ENCODE results near the gene TYW5. TPM values are rescaled to one million over a fixed set of nuclear protein-coding genes. Genes with fewer than 3 reads are reported as not detected.

Gene TYW5
- total and polyA plus RNA-seq, 7 experiments from 2014 or later, result 2.7 to 13.3 (median 10.2) TPM

GRCh38 chr2:199950396-199950795, 4.9 kb downstream of the TYW5 start:
- Mint-ChIP-seq H3K4me1 (peaks cover 24 to 65% (median 58%) of the 10 kb centered on the region in 7 donors), H3K27ac (peak overlapping the region in 5 of 9 donors; percentile 11 to 71 (median 49))
- intact Hi-C loops (cut with micrococcal nuclease), result loop anchor here in 1 of 2 donors (10.0 kb wide), 1 partner anchor 914 kb away; the partner anchor contains the start of gene CLK1

GRCh38 chr2:199946836-199947235, 8.5 kb downstream of the TYW5 start:
- Histone ChIP-seq H3K4me1 (ENCODE audit: control insufficient read depth in 2 of 2, insufficient read depth in 2 of 2, low read length in 2 of 2) (no peaks in the 10 kb centered on the region), H3K4me3 (ENCODE audit: low read length) (no peak overlapping the region), H3K36me3 (ENCODE audit: control insufficient read depth in 2 of 3, insufficient read depth in 3 of 3, low read length in 3 of 3) (peaks cover 3 to 41% (median 11%) of the 10 kb centered on the region in 3 experiments), H3K27me3 (ENCODE audit: control insufficient read depth in 2 of 2, insufficient read depth in 2 of 2, low read length in 2 of 2) (no peaks in the 10 kb centered on the region), H3K9me3 (ENCODE audit: control insufficient read depth in 2 of 3, low read length in 3 of 3) (no peaks in the 10 kb centered on the region), H3K27ac (ENCODE audit: low read depth, low read length) (no peak overlapping the region)
- peaks cover 4 to 44% (median 16%) of the 10 kb centered on the region in 5 donors for H3K36me3 Mint-ChIP-seq
- no peaks in the 10 kb centered on the region for H3K27me3 Mint-ChIP-seq
- intact Hi-C loops (cut with micrococcal nuclease), result no loop called here
- H3K27ac Mint-ChIP-seq, result peak overlapping the region in 1 of 9 donors; percentile 11
- H3K4me1 Mint-ChIP-seq, result peaks cover 8 to 44% (median 41%) of the 10 kb centered on the region in 7 donors
- ChIA-PET POLR2A (interaction anchor here (1.5 kb wide), 1 partner anchor 9 kb away, joined by 4 read pairs; no protein-coding TSS in a partner anchor), CTCF (no interaction called here)
- no peak for DNase-seq
- H3K9me3 Mint-ChIP-seq, result no peaks in the 10 kb centered on the region
- H3K4me3 Mint-ChIP-seq, result no peak overlapping the region
- ATAC-seq, result no peak

More at GRCh38 chr2:199950396-199950795, 4.9 kb downstream of the TYW5 start:
- ATAC-seq, result no peak
- POLR2A ChIA-PET, result interaction anchor here (0.6 kb wide), 1 partner anchor 39 kb away, joined by 3 read pairs; the partner anchor contains the start of gene C2orf69
- Histone ChIP-seq H3K4me1 (ENCODE audit: control insufficient read depth in 2 of 2, insufficient read depth in 2 of 2, low read length in 2 of 2) (peaks cover 13 to 23% of the 10 kb centered on the region in 2 donors), H3K4me3 (ENCODE audit: low read length) (no peak overlapping the region), H3K36me3 (ENCODE audit: control insufficient read depth in 2 of 3, insufficient read depth in 3 of 3, low read length in 3 of 3) (peaks cover 1 to 26% (median 11%) of the 10 kb centered on the region in 3 experiments), H3K27ac (ENCODE audit: low read depth, low read length) (no peak overlapping the region), H3K27me3 (ENCODE audit: control insufficient read depth in 2 of 2, insufficient read depth in 2 of 2, low read length in 2 of 2) (no peaks in the 10 kb centered on the region), H3K9me3 (ENCODE audit: control insufficient read depth in 2 of 3, low read length in 3 of 3) (no peaks in the 10 kb centered on the region)
- H3K36me3 Mint-ChIP-seq, result peaks cover 0 to 26% (median 10%) of the 10 kb centered on the region in 5 donors
- H3K27me3 Mint-ChIP-seq, result no peaks in the 10 kb centered on the region
- CTCF ChIA-PET, result no interaction called here
- DNase-seq, result no peak
- peak overlapping the region in 1 of 10 donors; percentile 37 for H3K4me3 Mint-ChIP-seq
- H3K9me3 Mint-ChIP-seq, result no peaks in the 10 kb centered on the region

GRCh38 chr2:199946196-199946595, 9.1 kb downstream of the TYW5 start:
- POLR2A ChIA-PET, result no interaction called here
- peaks cover 4 to 44% (median 16%) of the 10 kb centered on the region in 5 donors for H3K36me3 Mint-ChIP-seq

GRCh38 chr2:199943373-199943772, 11.9 kb downstream of the TYW5 start:
- intact Hi-C loops (cut with micrococcal nuclease), result loop anchor here in 1 of 2 donors (5.0 kb wide), 1 partner anchor 241 kb away; no protein-coding TSS in a partner anchor
- H3K36me3 Mint-ChIP-seq, result peaks cover 4 to 47% (median 16%) of the 10 kb centered on the region in 5 donors

More at GRCh38 chr2:199946196-199946595, 9.1 kb downstream of the TYW5 start:
- no peak for ATAC-seq
- no peaks in the 10 kb centered on the region for H3K27me3 ChIP-seq (ENCODE audit: control insufficient read depth in 2 of 2, insufficient read depth in 2 of 2, low read length in 2 of 2)
- H3K27me3 Mint-ChIP-seq, result no peaks in the 10 kb centered on the region
- intact Hi-C loops (cut with micrococcal nuclease), result no loop called here
- H3K4me3 Mint-ChIP-seq, result no peak overlapping the region
- H3K9me3 ChIP-seq (ENCODE audit: control insufficient read depth in 2 of 3, low read length in 3 of 3), result no peaks in the 10 kb centered on the region
- no peaks in the 10 kb centered on the region for H3K4me1 ChIP-seq (ENCODE audit: control insufficient read depth in 2 of 2, insufficient read depth in 2 of 2, low read length in 2 of 2)
- no peak overlapping the region for H3K4me3 ChIP-seq (ENCODE audit: low read length)
- CTCF ChIA-PET, result no interaction called here
- H3K27ac Mint-ChIP-seq, result peak overlapping the region in 3 of 9 donors; percentile 4 to 22 (median 11)
- no peak for DNase-seq
- no peak overlapping the region for H3K27ac ChIP-seq (ENCODE audit: low read depth, low read length)
- H3K9me3 Mint-ChIP-seq, result no peaks in the 10 kb centered on the region
- H3K4me1 Mint-ChIP-seq, result peaks cover 8 to 41% (median 37%) of the 10 kb centered on the region in 7 donors
- peaks cover 3 to 44% (median 11%) of the 10 kb centered on the region in 3 experiments for H3K36me3 ChIP-seq (ENCODE audit: control insufficient read depth in 2 of 3, insufficient read depth in 3 of 3, low read length in 3 of 3)

GRCh38 chr2:199940373-199940772, 14.9 kb downstream of the TYW5 start:
- POLR2A ChIA-PET, result interaction anchor here (1.1 kb wide), 1 partner anchor 29 kb away, joined by 3 read pairs; the partner anchor contains the start of gene C2orf69
- CTCF ChIA-PET, result interaction anchor here (0.6 kb wide), 2 partner anchors 13 to 1822 kb away, joined by 3 to 4 read pairs; no protein-coding TSS in a partner anchor
- Mint-ChIP-seq H3K9me3 (peaks cover 0 to 2% (median 0%) of the 10 kb centered on the region in 11 donors), H3K27me3 (no peaks in the 10 kb centered on the region), H3K27ac (no peak overlapping the region), H3K36me3 (peaks cover 4 to 33% (median 9%) of the 10 kb centered on the region in 5 donors), H3K4me1 (peaks cover 0 to 19% (median 14%) of the 10 kb centered on the region in 7 donors), H3K4me3 (no peak overlapping the region)
- Histone ChIP-seq H3K27me3 (ENCODE audit: control insufficient read depth in 2 of 2, insufficient read depth in 2 of 2, low read length in 2 of 2) (no peaks in the 10 kb centered on the region), H3K9me3 (ENCODE audit: control insufficient read depth in 2 of 3, low read length in 3 of 3) (no peaks in the 10 kb centered on the region), H3K36me3 (ENCODE audit: control insufficient read depth in 2 of 3, insufficient read depth in 3 of 3, low read length in 3 of 3) (peaks cover 0 to 44% (median 4%) of the 10 kb centered on the region in 3 experiments), H3K4me1 (ENCODE audit: control insufficient read depth in 2 of 2, insufficient read depth in 2 of 2, low read length in 2 of 2) (no peaks in the 10 kb centered on the region), H3K4me3 (ENCODE audit: low read length) (no peak overlapping the region), H3K27ac (ENCODE audit: low read depth, low read length) (no peak overlapping the region)
- ATAC-seq (no peak), DNase-seq (peak in 3 of 9 donors; percentile 9 to 18 (median 11))
- intact Hi-C loops (cut with micrococcal nuclease), result loop anchor here (1.0 to 5.0 kb wide), 3 partner anchors 14 to 238 kb away; partner anchors contain the start of gene FTCDNL1 (in 1 of the 2)

More at GRCh38 chr2:199943373-199943772, 11.9 kb downstream of the TYW5 start:
- peaks cover 2 to 34% (median 31%) of the 10 kb centered on the region in 7 donors for H3K4me1 Mint-ChIP-seq
- Histone ChIP-seq H3K27ac (ENCODE audit: low read depth, low read length) (no peak overlapping the region), H3K36me3 (ENCODE audit: control insufficient read depth in 2 of 3, insufficient read depth in 3 of 3, low read length in 3 of 3) (peaks cover 3 to 55% (median 11%) of the 10 kb centered on the region in 3 experiments), H3K4me1 (ENCODE audit: control insufficient read depth in 2 of 2, insufficient read depth in 2 of 2, low read length in 2 of 2) (no peaks in the 10 kb centered on the region), H3K4me3 (ENCODE audit: low read length) (no peak overlapping the region), H3K27me3 (ENCODE audit: control insufficient read depth in 2 of 2, insufficient read depth in 2 of 2, low read length in 2 of 2) (no peaks in the 10 kb centered on the region), H3K9me3 (ENCODE audit: control insufficient read depth in 2 of 3, low read length in 3 of 3) (no peaks in the 10 kb centered on the region)
- no peak overlapping the region for H3K4me3 Mint-ChIP-seq
- H3K27me3 Mint-ChIP-seq, result no peaks in the 10 kb centered on the region
- ChIA-PET POLR2A (interaction anchor here (0.9 kb wide), 1 partner anchor 12 kb away, joined by 3 read pairs; the partner anchor contains the start of genes MAIP1 and TYW5), CTCF (no interaction called here)
- H3K27ac Mint-ChIP-seq, result no peak overlapping the region
- ATAC-seq, result no peak
- no peak for DNase-seq
- no peaks in the 10 kb centered on the region for H3K9me3 Mint-ChIP-seq

GRCh38 chr2:199936554-199936953, 18.7 kb downstream of the TYW5 start:
- H3K4me3 Mint-ChIP-seq, result no peak overlapping the region
- Histone ChIP-seq H3K9me3 (ENCODE audit: control insufficient read depth in 2 of 3, low read length in 3 of 3) (no peaks in the 10 kb centered on the region), H3K27me3 (ENCODE audit: control insufficient read depth in 2 of 2, insufficient read depth in 2 of 2, low read length in 2 of 2) (no peaks in the 10 kb centered on the region), H3K27ac (ENCODE audit: low read depth, low read length) (no peak overlapping the region), H3K4me1 (ENCODE audit: control insufficient read depth in 2 of 2, insufficient read depth in 2 of 2, low read length in 2 of 2) (no peaks in the 10 kb centered on the region), H3K36me3 (ENCODE audit: control insufficient read depth in 2 of 3, insufficient read depth in 3 of 3, low read length in 3 of 3) (peaks cover 8 to 40% (median 13%) of the 10 kb centered on the region in 3 experiments), H3K4me3 (ENCODE audit: low read length) (no peak overlapping the region)
- H3K27me3 Mint-ChIP-seq, result no peaks in the 10 kb centered on the region
- H3K9me3 Mint-ChIP-seq, result peaks cover 0 to 2% (median 0%) of the 10 kb centered on the region in 11 donors
- intact Hi-C loops (cut with micrococcal nuclease), result loop anchor here in 1 of 2 donors (10.0 kb wide), 1 partner anchor 1622 kb away; no protein-coding TSS in a partner anchor
- ATAC-seq (no peak), DNase-seq (no peak)
- ChIA-PET CTCF (no interaction called here), POLR2A (no interaction called here)
- peaks cover 0 to 21% (median 6%) of the 10 kb centered on the region in 5 donors for H3K36me3 Mint-ChIP-seq
- H3K27ac Mint-ChIP-seq, result peak overlapping the region in 2 of 9 donors; percentile 25 to 47
- H3K4me1 Mint-ChIP-seq, result peaks cover 0 to 10% (median 0%) of the 10 kb centered on the region in 7 donors
